ENCODE data around the gene B4GALNT4. TPM values are rescaled to one million over a fixed set of nuclear protein-coding genes. Genes with fewer than 3 reads are reported as not detected.
"Not testable (repeated sequence)": the region's sequence is repeated elsewhere in the genome, so short reads cannot be mapped to it uniquely, and the experiment has no call there.

Gene B4GALNT4
- total RNA-seq, 2 experiments from 2014 or later, result 0.32 TPM; not detected in 1

- Mint-ChIP-seq H3K4me1 (peaks cover 70% of the 10 kb centered on the region), H3K27ac (peak overlapping the region; percentile 78), H3K9me3 (ENCODE audit: low read depth) (no peaks in the 10 kb centered on the region), H3K36me3 (peaks cover 2% of the 10 kb centered on the region), H3K4me3 (peak overlapping the region; percentile 43), H3K27me3 (peaks cover 12% of the 10 kb centered on the region)
- CTCF ChIA-PET, result interaction anchor here (0.9 to 2.4 kb wide), 8 partner anchors 10 to 79 kb away, joined by 3 to 9 read pairs (median 5); no protein-coding TSS in a partner anchor
- no peak for ATAC-seq
- DNase-seq, result no peak
These were observed 39.4 kb upstream of the B4GALNT4 start for GRCh38 chr11:329886-330253.

GRCh38 chr11:330307-330693 is 39.0 kb upstream of the B4GALNT4 start:
- peaks cover 68% of the 10 kb centered on the region for H3K4me1 Mint-ChIP-seq
- H3K4me3 Mint-ChIP-seq, result no peak overlapping the region
- DNase-seq (no peak), ATAC-seq (no peak)
- peaks cover 12% of the 10 kb centered on the region for H3K27me3 Mint-ChIP-seq
- peak overlapping the region; percentile 78 for H3K27ac Mint-ChIP-seq
- H3K36me3 Mint-ChIP-seq, result peaks cover 2% of the 10 kb centered on the region
- H3K9me3 Mint-ChIP-seq (ENCODE audit: low read depth), result no peaks in the 10 kb centered on the region
- CTCF ChIA-PET, result interaction anchor here (0.9 to 2.4 kb wide), 8 partner anchors 9 to 123 kb away, joined by 3 to 9 read pairs (median 4); partner anchors contain the start of genes BET1L and RIC8A

DNA sequence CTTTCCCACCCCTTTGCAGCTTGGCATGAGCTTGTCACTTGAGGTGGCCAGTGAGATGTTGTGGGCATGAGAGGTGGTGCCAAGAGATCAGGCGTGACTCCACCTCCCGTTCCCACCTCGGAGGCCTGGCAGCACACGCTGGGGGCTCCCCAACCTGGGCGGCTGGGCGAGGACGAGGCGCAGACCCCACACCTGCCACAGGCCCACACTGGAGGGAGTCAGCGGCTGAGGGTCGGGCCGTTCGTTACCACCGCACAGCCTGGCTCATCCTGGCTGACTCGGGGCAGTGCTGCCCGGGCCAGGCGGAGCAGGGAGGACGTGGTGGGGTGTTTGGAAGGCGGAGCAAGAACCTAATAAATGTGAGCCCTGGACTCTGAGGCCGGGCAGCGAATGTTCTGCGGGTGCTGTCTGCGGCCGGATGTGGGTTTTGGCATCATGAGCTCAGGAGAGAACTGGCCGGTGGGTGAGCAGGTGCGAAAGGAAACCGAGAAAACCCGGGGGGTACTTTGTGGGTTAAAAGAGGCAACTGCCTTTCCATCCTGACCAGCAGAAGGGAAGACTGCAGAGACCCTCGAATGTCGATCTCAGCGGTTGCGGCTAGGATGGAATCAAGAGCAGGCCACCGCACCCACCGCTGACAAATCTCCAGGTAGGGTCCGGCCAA is 38.5 kb upstream of the B4GALNT4 start:
- ATAC-seq (peak; percentile 12), DNase-seq (peak; percentile 80)
- Mint-ChIP-seq H3K4me1 (peaks cover 65% of the 10 kb centered on the region), H3K4me3 (no peak overlapping the region), H3K27ac (peak overlapping the region; percentile 64), H3K36me3 (peaks cover 2% of the 10 kb centered on the region), H3K27me3 (peaks cover 17% of the 10 kb centered on the region), H3K9me3 (ENCODE audit: low read depth) (no peaks in the 10 kb centered on the region)
- CTCF ChIA-PET, result interaction anchor here (0.9 to 2.4 kb wide), 6 partner anchors 9 to 124 kb away, joined by 3 to 9 read pairs (median 4); partner anchors contain the start of genes BET1L and RIC8A

GRCh38 chr11:331358-332060 is 37.8 kb upstream of the B4GALNT4 start:
- CTCF ChIA-PET, result interaction anchor here (1.3 kb wide), 1 partner anchor 18 kb away, joined by 3 read pairs; no protein-coding TSS in a partner anchor
- peak overlapping the region; percentile 64 for H3K27ac Mint-ChIP-seq

DNA sequence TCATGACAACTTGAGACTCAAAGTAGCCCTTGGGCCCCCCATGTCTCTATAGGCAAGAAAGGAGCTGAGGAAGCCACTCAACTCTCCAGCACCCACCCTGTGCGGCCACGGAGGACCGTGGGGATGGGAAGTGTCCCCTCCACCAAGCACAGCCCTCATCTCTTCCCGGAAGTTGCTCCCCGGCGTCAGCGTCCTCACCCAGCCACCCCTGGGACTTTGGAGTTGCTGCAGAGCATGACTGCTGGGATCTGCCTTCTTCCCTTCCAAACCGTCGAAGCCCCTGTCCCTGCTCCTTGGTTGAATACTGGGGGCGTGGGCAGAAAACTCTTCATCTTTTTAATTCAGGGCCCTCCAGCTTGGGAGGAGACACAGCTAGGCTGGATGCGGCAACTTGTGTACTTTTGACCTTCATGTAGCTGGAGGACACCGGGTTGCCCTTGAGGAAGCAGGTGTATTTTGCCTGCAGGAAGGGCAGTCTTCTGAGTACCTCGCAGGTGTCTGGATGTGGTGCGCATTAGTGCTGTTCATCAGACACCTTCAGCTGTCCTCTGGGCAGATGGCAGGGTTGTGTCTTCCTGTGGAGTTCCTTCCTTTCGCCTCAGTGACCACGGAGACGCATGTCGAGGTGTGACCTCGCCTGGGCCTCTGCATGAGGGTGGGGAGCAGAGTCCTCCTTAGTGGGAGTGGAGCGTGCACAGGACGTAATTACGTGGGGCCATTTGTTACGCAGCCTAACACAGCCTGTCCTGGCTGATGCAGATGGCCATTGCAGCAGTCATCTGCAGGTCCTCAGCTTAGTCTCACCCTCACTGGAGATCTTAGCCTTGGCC is 36.4 kb upstream of the B4GALNT4 start:
- CTCF ChIA-PET, result interaction anchor here (0.9 to 1.3 kb wide), 2 partner anchors 16 to 64 kb away, joined by 3 to 4 read pairs; no protein-coding TSS in a partner anchor
- H3K27ac Mint-ChIP-seq, result no peak overlapping the region
- ATAC-seq, result no peak
- DNase-seq, result no peak
- no peaks in the 10 kb centered on the region for H3K9me3 Mint-ChIP-seq (ENCODE audit: low read depth)
- peaks cover 46% of the 10 kb centered on the region for H3K4me1 Mint-ChIP-seq
- H3K4me3 Mint-ChIP-seq, result no peak overlapping the region
- peaks cover 20% of the 10 kb centered on the region for H3K27me3 Mint-ChIP-seq
- peaks cover 2% of the 10 kb centered on the region for H3K36me3 Mint-ChIP-seq

More at GRCh38 chr11:331358-332060, 37.8 kb upstream of the B4GALNT4 start:
- H3K4me3 Mint-ChIP-seq, result no peak overlapping the region
- DNase-seq, result peak; percentile 45
- no peak for ATAC-seq
- peaks cover 58% of the 10 kb centered on the region for H3K4me1 Mint-ChIP-seq
- H3K36me3 Mint-ChIP-seq, result peaks cover 2% of the 10 kb centered on the region
- H3K9me3 Mint-ChIP-seq (ENCODE audit: low read depth), result no peaks in the 10 kb centered on the region
- H3K27me3 Mint-ChIP-seq, result peaks cover 20% of the 10 kb centered on the region

GRCh38 chr11:333616-334263 is 35.6 kb upstream of the B4GALNT4 start:
- DNase-seq; H3K27ac Mint-ChIP-seq; H3K9me3 Mint-ChIP-seq (ENCODE audit: low read depth); H3K36me3 Mint-ChIP-seq; ATAC-seq; CTCF ChIA-PET; H3K4me3 Mint-ChIP-seq: not testable (repeated sequence)
- Mint-ChIP-seq H3K27me3 (peaks cover 20% of the 10 kb centered on the region), H3K4me1 (peaks cover 40% of the 10 kb centered on the region)

GRCh38 chr11:334264-334994 is 34.9 kb upstream of the B4GALNT4 start:
- no peak overlapping the region for H3K27ac Mint-ChIP-seq
- H3K36me3 Mint-ChIP-seq, result peaks cover 2% of the 10 kb centered on the region
- ATAC-seq (no peak), DNase-seq (no peak)
- no peak overlapping the region for H3K4me3 Mint-ChIP-seq
- no peaks in the 10 kb centered on the region for H3K9me3 Mint-ChIP-seq (ENCODE audit: low read depth)
- CTCF ChIA-PET, result no interaction called here
- peaks cover 35% of the 10 kb centered on the region for H3K4me1 Mint-ChIP-seq
- peaks cover 20% of the 10 kb centered on the region for H3K27me3 Mint-ChIP-seq

GRCh38 chr11:335779-336658 is 33.3 kb upstream of the B4GALNT4 start:
- peaks cover 21% of the 10 kb centered on the region for H3K4me1 Mint-ChIP-seq
- H3K9me3 Mint-ChIP-seq (ENCODE audit: low read depth), result no peaks in the 10 kb centered on the region
- peaks cover 27% of the 10 kb centered on the region for H3K27me3 Mint-ChIP-seq
- peaks cover 2% of the 10 kb centered on the region for H3K36me3 Mint-ChIP-seq
- H3K4me3 Mint-ChIP-seq, result no peak overlapping the region
- H3K27ac Mint-ChIP-seq, result no peak overlapping the region
- CTCF ChIA-PET, result interaction anchor here (1.0 to 1.1 kb wide), 2 partner anchors 8 to 9 kb away, joined by 3 read pairs; no protein-coding TSS in a partner anchor
- ATAC-seq, result no peak
- DNase-seq, result no peak

DNA sequence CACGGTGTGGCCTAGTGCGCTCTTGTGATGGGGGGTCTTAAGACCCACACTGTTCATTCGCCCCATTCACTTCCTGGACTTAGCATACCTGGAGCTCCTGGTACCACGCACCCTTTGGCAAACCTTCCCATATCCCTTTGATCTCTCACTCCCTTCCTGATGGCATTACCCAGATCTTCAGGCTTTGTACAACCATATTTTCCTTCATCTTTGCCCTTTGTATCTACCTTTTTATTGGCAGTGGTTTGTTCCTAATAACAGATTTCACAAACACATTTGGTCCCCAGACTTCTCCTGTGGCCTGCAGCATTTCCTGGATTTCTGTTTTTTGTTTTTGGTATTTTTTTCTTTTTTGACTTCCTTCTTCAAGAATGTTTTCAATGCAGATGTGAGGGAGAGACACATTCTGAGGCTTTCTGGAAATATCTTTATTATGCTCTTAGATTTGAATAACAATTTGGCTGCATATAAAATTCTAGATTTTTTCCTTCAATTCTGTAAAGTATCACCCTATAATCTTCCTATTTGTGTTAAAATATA is 32.6 kb upstream of the B4GALNT4 start:
- peaks cover 26% of the 10 kb centered on the region for H3K27me3 Mint-ChIP-seq
- no peaks in the 10 kb centered on the region for H3K9me3 Mint-ChIP-seq (ENCODE audit: low read depth)
- H3K27ac Mint-ChIP-seq, result no peak overlapping the region
- H3K4me1 Mint-ChIP-seq, result peaks cover 21% of the 10 kb centered on the region
- peaks cover 2% of the 10 kb centered on the region for H3K36me3 Mint-ChIP-seq
- CTCF ChIA-PET, result no interaction called here
- H3K4me3 Mint-ChIP-seq, result no peak overlapping the region
- no peak for DNase-seq
- ATAC-seq, result no peak

GRCh38 chr11:337711-338110 is 31.6 kb upstream of the B4GALNT4 start:
- Mint-ChIP-seq H3K9me3 (ENCODE audit: low read depth) (no peaks in the 10 kb centered on the region), H3K4me3 (no peak overlapping the region), H3K4me1 (peaks cover 17% of the 10 kb centered on the region), H3K36me3 (peaks cover 2% of the 10 kb centered on the region), H3K27me3 (peaks cover 25% of the 10 kb centered on the region), H3K27ac (no peak overlapping the region)
- CTCF ChIA-PET, result no interaction called here
- ATAC-seq (no peak), DNase-seq (no peak)

DNA sequence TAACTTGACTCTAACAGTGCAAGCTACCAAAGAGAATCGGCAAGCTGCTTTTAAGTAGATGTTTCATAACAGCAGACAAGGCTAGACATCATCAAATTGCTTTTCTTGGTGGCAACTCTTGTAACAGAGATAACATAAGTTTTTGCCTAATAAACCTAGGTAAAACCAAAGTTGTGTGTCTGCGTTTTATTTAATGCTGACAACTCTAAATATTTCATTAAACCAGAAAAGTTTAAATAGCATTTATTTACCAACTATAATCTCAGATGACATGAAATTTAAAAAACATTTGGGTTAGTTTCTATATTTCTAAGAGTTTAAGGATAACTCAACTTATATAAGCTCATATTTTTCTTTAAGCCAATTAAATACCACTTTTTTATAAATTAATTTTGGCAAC is 29.3 kb upstream of the B4GALNT4 start:
- DNase-seq (no peak), ATAC-seq (no peak)
- Mint-ChIP-seq H3K9me3 (ENCODE audit: low read depth) (no peaks in the 10 kb centered on the region), H3K4me1 (peaks cover 12% of the 10 kb centered on the region), H3K27me3 (peaks cover 23% of the 10 kb centered on the region), H3K27ac (no peak overlapping the region), H3K4me3 (no peak overlapping the region), H3K36me3 (peaks cover 2% of the 10 kb centered on the region)
- CTCF ChIA-PET, result interaction anchor here (1.0 to 2.1 kb wide), 6 partner anchors 8 to 89 kb away, joined by 3 to 9 read pairs (median 5); no protein-coding TSS in a partner anchor
